ENCODE measurements around the gene ATL1.
A peak's percentile ranks its signal among the peaks of the same experiment; 100 is the strongest.

The ATL1 gene

GRCh38 chr14:50559990-50560930, at the start of gene ATL1:
Gene ATL1, plus strand, starts transcription at chr14:50560145. Its CDS starts 121 bp downstream, at chr14:50560266.
- no peak for DNase-seq

GRCh38 chr14:50510157-50510556, 49.8 kb upstream of the ATL1 start:
- DNase-seq = no peak

- DNase-seq = no peak
Observed at GRCh38 chr14:50512463-50512862, 47.5 kb upstream of the ATL1 start.

GRCh38 chr14:50516091-50516490, 43.9 kb upstream of the ATL1 start:
- DNase-seq = no peak

- no peak for DNase-seq
Observed at GRCh38 chr14:50520947-50521815, 38.8 kb upstream of the ATL1 start.

- DNase-seq = no peak
Observed at GRCh38 chr14:50521912-50522341, 38.0 kb upstream of the ATL1 start.

GRCh38 chr14:50523271-50524041, 36.5 kb upstream of the ATL1 start:
- DNase-seq = no peak

GRCh38 chr14:50524060-50524459, 35.9 kb upstream of the ATL1 start:
- DNase-seq = no peak

- DNase-seq = no peak
Observed at GRCh38 chr14:50524731-50525515, 35.0 kb upstream of the ATL1 start.

GRCh38 chr14:50528000-50528399, 31.9 kb upstream of the ATL1 start:
- DNase-seq = no peak

GRCh38 chr14:50529288-50530179, 30.4 kb upstream of the ATL1 start:
- no peak for DNase-seq

GRCh38 chr14:50530358-50530757, 29.6 kb upstream of the ATL1 start:
- DNase-seq = no peak

- DNase-seq = no peak
Observed at GRCh38 chr14:50530794-50531365, 29.1 kb upstream of the ATL1 start.

GRCh38 chr14:50531595-50532501, 28.1 kb upstream of the ATL1 start:
- DNase-seq = no peak

GRCh38 chr14:50532502-50533240, 27.3 kb upstream of the ATL1 start, which contains the start of gene MAP4K5:
Gene MAP4K5, minus strand, starts transcription at chr14:50532569. Its CDS starts 520 bp downstream, at chr14:50532049.
- DNase-seq = no peak

GRCh38 chr14:50533241-50533705, 26.7 kb upstream of the ATL1 start:
- DNase-seq = peak; percentile 60

- DNase-seq = no peak
Observed at GRCh38 chr14:50533806-50534205, 26.1 kb upstream of the ATL1 start.

- no peak for DNase-seq
Observed at GRCh38 chr14:50534416-50534815, 25.5 kb upstream of the ATL1 start.
